HG03460 (cell line): ENCODE data around the gene RABGGTA.

ENCODE experiments used
- ATAC-seq: cut with Tn5 transposase; IDR thresholded peaks from one replicate; pipeline ENCODE4 v1.9.1; 2021; ENCODE audit not compliant: unreplicated experiment

Gene RABGGTA

DNA sequence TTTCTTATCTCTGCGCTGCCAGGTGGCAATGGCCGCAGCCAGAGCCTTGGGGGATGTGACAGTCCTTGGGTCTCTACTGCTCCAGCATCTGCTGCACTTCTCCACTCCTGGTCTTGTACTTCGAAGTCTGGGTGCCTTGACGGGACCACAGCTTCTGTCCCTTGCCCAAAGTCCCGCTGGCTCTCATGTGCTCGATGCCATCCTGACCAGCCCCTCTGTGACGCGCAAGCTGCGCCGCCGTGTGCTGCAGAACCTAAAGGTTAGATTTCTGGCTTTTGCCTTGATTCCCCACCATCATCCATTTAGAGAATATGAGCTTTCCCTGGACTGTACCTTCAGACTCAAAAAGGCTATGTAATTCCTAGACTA, 32.6 kb upstream of the RABGGTA start:
- ATAC-seq: no peak

DNA sequence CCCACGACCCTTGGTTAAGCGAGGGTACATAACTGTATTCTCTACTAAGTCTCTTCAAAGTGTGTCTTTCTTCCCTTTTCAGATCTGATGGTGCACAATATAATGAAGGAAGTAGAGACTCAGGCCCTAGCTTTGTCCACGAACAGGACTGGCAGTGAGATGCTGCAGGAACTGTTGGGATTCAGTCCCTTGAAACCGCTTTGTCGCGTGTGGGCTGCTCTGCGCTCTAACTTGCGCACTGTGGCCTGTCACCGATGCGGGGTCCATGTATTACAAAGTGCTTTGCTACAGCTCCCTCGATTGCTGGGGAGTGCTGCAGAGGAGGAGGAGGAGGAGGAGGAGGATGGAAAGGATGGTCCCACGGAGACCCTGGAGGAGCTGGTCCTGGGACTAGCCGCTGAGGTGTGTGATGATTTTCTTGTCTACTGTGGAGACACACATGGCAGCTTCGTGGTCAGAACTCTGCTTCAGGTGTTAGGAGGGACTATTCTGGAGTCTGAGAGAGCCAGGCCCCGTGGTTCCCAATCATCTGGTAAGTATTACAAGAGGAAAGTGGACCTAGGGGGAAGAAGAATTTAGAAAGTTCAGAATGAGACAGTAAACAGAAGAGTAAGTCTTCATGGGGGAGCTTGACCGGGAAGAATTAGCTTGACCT, 29.1 kb upstream of the RABGGTA start:
- ATAC-seq: no peak

DNA sequence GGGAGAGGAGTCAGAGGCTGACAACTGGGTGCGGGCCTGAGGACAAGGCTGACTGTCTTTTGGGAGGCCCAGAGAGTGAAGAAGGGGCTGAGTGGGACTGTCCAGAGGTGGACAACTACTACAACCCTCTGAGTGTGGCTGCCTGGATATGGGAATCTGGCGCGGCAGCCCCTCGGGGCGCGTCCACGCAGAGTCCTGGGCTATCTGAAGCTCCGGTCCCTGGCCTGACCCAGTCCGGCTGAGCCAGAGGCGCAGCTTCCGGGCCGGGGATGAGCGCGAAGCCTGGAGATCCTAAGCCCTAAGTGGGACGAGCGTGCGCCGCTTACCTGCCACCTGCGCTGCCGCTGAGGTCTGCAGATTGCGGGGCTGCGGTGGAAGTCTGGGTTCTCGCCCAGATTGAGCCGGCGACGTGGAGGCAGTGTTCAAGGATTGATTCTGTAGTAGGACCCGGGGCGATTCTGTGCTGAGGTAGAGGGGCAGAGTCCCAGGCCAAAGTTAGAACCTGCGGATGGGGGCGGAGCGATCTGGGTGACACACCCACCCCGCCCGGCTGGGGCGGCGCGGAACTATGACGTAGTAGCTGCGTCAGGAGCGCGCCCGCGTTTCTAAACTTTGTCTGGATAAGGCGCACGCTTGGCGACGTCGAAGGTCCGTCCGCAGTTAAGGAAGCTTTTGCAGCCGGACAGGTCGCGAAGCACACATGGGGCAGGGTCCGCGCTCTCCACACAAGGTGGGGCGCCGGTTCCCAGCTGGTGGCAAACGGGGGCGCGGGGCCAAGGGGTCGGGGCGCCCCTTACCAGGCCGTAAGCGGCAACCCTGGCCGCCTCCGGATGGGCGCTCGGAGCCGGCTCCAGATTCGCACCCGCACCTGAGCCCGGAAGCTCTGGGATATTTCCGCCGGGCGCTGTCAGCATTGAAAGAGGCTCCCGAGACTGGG, 28.1 kb upstream of the RABGGTA start, which contains the start of the genes DHRS1 and NOP9:
TSS of gene DHRS1 (minus strand) at position 526 of the 937 bp plus-strand sequence. CDS start 674 bp downstream, outside the sequence.
TSS of gene NOP9 (plus strand) at position 596 of the 937 bp plus-strand sequence. CDS start at position 701, 105 bp downstream.
- ATAC-seq: peak; percentile 60

DNA sequence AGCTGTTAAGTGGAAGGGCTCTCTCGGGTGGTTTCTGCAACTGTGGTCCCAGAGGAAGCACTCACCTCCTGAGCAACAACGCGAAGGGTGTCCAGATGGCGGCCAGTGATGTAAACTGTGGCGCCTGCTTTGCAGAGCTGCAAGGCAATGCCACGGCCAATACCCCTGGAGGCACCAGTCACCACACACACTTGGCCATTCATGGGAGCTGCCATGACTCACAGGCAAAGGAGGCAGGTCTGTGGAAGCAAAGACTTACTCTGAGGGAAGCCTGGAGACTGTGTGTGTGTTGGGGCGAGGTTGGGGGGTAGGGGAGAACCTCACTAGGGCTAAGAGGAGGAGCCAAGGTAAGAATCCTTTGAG, 27.5 kb upstream of the RABGGTA start:
- ATAC-seq: no peak

DNA sequence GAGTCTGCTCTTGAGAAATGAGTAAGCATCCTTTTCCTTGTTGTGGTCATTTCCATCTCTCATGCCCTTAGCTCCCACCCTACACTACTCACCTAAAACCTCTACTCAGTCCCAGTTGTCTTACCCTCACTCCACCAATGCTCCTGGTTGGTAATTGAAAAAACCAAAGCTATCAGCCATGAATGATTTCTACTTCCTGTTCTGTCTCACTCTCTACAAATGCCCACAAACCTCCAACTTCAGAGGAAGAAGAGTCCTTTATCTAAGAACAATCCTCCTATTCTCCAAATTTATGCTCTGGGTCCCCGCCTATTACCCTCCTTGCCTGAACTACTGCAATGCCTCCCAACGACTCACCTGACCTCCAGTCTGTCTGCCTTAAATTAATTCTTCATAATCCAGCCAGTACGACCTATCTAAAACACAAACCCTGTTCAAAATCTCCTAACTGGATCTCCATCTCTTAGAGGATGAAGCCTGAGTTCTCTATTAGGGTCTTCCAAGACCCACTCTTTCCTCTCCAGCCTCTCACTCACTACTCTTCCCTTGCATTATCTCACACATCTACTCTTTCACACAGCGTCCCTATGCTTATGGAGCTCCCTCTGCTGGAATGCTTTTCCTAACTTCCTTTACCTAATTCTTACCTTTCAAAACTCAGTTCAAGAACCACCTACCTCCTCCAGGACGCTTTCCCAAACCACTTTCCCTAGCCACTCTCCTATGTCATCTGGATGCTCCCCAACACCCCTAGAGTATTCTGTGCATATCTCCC, 26.0 kb upstream of the RABGGTA start:
- peak; percentile 22 for ATAC-seq

DNA sequence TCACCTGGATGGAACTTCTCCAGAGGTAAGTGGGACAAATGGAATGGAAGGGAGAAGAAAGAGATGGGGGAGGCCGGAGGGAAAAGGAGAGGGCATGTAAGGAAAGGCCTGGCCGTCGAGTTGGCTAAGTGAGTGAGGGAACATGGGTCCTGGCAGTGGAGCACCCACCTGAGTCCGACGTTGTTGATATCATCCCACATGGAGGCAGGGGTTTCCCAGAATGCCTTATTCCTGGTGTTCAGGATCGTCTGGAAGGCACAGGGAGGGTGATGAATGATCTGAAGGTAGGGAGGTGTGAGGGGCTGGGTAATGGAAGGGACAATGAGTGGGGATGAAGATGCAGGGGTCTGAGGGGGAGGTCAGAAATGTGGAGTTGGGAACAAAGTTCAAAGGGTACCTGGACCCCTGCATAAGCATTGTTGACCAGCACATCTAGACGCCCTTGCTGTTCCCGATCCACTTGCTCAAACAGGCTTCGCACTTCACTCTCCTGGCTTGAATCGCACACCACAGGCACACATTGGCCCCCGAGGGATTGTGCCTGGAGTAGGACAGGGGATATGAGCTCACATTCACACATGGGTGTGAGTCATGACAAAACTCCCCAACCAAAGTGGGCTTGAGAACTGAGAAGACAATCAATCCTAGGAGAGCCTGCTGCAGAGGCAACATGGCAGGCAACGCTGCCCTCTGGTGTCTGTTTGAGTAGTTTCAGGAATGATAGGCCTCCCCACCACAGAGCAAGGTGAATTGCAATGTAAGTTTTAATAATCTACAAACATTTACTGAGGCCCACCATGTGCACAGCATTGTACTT, 25.2 kb upstream of the RABGGTA start:
- ATAC-seq: peak; percentile 59

DNA sequence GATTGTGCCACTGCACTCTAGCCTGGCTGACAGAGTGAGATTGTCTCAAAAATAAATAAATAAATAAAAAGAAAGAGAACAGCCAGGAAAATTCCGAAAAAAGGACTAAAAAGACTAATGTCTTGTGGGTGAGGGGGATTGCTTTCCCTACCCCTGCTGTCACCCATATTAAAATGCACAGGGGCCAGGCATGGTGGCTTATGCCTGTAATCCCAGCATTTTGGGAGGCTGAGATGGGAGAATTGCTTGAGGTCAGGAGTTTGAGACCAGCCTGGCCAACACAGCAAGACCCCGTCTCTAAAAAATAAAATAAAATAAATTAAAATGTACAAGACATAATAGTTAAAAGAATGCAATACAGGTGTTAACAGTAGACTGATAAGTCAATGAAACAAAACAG, 22.1 kb upstream of the RABGGTA start:
- ATAC-seq: no peak

DNA sequence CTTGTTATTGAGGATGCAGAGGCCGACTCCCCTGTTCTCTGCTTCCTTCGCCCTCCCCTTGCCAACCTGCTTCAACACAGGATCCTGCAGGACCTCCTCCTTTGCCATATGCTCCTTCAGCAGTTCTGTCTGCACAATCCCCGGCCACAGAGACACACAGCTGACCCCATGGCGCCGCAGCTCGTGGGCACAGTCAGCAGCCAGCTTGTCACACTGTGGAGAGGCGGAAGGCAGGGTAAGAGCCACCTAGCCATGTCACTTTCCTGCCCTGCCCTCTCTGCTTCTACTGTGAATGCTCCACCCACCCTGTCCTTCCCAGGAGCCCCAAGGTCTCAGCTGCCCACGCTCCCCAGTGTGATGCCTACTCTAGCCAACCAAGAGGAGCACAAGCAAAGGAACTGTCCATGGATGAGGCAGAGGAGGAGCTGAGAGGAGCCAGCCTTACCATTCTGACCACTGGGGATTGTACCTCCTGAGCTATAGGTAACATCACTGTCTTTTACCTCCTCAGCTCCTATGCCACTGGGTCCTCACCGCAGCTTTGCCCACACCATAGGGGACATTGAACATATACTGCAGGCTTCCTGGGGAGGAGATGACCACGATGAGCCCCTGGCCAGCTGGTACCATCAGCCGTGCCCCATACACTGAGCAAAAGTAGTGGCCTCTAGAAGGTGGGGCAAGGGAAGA, 20.9 kb upstream of the RABGGTA start:
- ATAC-seq: no peak

DNA sequence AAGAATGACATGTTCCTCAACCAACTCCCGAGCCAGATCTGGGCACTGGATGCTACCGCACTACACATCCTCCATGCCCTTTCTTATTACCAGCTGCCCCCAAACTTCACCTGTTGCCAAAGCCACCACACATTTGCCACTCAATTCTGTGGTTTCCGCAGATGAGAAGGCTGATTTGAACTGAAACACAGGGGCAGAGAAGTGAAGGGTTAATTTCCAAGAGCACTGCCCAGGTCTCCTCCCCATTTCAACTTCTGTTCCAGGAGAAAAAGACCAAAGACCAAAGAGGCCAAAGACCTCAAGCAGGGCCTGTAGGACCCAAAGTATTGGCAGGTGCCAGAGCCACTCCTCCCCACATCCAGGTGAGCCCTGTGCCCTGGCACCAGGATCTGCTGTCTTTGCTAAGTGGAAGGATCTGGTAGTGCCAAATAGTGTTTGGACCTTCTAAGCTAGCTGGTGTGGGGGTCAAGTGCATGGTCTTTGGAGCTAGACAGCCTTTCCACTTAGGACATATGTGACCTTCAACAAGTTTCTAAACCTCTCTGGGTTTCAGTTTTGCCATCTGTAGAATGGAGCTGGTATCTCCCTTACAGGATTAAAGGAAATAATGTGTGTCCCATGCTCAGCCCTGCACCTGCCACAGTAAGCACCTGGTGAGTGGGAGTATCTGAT, 20.2 kb upstream of the RABGGTA start:
- ATAC-seq: no peak

DNA sequence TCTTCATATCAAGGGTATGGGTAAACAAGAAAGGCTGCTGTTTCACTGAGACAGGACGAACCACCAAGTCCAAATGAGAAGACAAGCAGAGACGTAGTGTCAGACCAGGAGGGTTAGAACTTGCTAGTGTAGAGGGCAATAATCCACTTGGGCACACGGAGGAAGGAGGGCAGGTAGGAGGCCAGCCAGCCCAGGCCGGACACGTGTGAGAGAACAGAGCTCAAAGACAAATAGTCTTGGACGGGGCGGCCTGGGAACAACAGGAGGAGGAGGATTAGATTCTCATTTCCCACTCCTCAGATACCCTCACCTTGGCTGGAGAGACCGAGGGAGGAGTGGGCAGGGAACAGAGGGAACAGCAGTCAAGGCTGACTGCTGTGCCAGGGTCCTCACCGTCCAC, 19.3 kb upstream of the RABGGTA start:
- ATAC-seq: no peak

DNA sequence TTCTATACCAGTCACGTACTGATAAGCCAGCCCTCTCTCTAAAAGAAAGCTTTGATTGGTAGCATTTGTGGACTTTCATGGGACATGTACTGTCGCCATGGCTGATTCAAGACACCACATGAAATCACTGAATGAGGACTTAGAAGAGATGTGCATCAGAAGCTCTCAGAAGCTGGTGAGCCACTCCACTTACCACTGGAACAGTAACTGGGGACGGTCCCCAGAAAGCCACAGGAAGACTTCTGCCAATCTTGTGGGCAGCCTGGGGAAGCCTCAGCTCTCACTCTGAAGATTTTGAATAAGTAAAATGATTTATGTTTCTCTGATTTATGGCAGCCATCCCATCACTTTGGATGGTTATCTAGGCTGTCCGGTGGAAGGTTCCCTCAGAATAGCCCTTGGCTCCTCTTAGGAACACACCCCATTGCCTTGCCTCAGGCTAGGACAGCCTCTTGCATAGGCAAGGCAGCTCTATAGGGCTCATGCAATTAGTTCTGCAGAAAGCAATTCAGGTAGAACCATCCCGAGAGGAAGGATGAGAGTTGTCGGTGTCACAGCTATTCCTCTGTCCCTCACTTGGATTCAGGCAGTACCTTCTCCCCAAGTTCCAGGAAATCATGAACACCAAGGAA, 18.4 kb upstream of the RABGGTA start:
- ATAC-seq: peak; percentile 86

DNA sequence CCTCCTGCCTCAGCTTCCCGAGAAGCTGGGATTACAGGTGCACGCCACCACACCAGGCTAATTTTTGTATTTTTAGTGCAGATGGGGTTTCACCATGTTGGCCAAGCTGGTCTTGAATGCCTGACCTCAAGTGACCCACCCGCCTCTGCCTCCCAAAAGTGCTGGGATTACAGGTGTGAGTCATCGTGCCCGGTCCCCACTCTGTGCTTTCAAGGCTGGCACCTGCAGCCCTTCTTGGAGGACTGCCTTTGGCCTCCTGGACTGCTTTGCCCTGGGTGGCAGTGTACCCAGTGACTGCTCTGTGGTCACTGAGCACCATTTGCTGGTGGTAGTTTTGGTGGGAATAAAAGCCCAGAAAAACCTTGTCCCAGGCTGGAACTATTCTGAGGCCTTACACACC, 15.6 kb upstream of the RABGGTA start:
- no peak for ATAC-seq

DNA sequence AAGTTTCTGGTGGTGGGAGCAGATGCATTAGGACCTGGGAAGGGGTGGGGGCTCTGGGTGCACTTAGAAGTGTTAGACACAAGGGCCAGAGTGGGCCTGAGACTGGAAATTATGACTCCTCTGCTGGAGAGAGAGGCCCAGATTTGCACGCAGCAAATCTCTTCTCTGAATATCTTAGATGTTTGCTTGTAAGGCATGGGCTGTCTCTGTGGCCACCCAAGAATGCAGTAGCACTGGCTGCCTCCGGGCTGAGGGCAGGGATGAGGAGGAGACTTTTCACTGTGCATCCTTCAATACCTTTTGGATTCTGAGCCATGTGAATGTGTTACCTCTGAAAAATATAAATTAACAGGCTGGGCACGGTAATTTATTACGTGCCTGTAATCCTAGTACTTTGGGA, 14.0 kb upstream of the RABGGTA start:
- ATAC-seq: no peak

DNA sequence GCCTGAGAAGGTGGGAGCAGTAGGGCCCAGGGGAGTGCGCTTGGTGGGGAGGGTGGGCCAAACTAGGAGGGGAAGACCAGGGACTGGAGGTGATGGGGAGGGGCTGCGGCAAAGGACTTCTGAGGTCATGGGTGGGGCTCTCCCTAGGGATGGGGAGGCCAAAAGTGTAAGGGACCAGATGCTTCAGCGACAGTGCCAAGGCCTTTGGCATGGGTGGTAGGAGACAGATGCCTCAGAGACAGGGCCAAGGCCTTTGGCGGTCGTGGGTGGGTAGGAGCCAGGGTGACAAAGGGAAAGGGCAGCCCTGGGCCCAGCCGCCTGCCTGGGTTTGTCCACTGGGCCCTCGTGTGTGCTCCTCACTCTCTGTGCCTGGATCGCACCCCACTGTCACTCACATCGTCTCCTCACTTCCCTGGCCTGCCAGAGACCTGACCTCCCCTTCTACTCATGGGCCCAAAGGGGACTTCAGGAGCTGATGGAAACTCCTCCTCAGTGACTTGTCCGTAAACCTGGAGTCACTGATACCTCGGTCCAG, 13.2 kb upstream of the RABGGTA start:
- no peak for ATAC-seq

DNA sequence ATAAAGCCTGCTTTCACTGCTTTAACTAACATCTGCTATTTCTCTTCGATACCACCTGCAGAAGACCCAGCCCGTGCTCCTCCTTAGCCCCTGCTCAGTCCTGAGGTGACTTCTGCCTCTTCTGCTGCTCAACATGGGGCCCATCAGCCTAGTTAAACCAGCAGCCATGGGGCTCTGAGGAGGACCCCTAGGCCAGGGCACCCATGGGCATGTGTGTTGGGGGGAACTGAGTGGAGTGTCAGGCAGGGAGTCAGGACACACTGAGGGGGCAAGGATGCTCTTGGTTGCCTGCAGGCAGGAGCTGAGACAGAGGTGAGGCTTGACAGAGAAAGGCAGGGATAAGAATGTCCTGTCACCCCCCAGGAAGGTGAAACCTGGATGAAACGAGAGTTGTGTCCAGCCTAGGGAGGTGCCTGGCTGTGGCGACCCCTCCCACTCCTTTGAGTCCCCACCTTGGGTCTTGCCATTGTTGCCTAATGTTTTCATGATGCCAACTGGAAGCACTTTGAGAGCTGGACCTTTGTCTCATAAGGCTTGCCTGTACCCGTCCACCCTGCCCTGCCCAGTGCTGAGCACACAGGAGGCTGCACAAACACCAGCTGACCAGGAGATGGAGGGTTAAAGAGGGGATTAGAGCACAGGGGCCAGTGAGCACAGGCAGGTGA, 12.5 kb upstream of the RABGGTA start:
- no peak for ATAC-seq

DNA sequence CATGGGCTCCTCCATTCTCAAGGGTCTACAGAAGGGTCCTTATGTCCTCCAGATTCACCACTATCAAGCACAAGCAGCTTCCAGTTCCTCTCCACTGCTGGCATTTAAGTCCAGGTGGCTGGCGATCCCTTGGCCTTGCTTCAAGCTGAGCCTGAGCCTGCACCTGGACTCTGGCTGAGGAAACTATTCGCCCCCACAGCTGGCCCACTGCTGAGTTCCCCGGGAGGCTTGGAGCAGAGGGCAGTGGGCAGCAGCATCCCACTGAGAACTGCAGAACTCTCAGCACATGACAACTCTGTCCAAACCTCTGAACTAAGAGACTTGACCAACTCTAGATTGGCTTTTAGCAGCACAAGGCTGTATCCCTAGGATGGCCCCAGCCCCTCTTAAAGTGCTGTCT, 11.3 kb upstream of the RABGGTA start:
- no peak for ATAC-seq

DNA sequence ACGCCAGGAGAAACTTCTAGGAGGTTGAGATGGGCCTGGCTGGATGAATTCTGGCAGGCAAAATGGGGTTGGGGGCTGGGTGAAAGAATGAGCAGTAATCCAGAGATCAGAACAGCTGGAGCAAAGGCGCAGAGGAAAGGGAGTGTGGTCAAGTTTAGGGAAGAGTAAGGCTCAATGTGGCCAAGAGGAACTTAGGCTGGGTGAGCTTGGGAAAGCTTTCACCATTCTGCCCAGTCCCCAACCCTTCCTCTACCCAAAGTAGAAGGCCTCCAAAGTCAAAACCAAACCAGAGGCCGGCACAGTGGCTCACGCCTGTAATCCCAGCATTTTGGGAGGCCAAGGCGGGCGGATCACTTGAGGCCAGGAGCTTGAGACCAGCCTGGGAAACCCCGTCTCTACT, 10.2 kb upstream of the RABGGTA start:
- no peak for ATAC-seq

DNA sequence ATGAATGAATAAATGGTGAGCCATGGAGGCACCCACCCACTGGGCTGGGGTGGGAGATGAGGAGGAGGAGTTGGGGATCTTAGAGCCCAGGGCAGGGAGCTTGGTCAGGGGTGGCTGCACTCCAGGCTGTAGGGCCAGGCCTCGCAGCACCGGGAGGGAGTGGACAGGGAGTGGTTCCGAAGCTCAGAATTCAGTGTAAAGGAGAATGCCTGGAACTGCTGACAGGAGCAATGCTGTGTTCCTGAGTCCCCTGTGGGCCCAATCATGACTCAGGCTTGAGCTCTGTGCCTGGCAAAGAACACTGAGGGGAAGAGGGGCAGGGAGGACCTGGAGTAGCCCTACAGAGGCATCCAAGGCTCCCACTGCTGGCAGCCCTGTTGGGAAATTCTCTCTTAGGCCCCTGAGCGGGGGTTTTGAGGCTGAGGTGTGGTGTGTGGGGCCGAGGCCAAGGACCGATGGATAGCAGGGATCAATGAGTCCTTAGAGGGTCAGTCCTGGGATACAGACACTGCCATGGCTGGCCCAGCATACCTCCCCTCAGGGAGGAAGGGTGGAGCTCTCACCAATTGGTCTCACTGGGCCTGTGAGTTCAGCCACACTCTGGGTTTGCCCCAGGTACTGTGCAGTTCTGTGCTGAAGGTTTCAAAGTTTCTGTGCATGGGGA, 9.5 kb upstream of the RABGGTA start:
- no peak for ATAC-seq
